HL-60 (cell line): ENCODE results near the gene ROR1.

Experiments
- DNase-seq, 2 experiments: peaks; one replicate each; pipeline ENCODE4 v3.0.0-alpha.2; 2010 to 2020; ENCODE audit warnings: low read depth in 1 of 2, low spot score in 1 of 2
- H3K27ac ChIP-seq: fragments of 250-450 bp; sonication (Bioruptor Pico); replicated peaks from 2 replicates; pipeline ENCODE4 v1.5.1; 2020; ENCODE audit warnings: mild to moderate bottlenecking, moderate library complexity
- H3K27me3 ChIP-seq: fragments of 250-450 bp; sonication (Bioruptor Pico); 2 replicates; pipeline ENCODE4 v1.5.1; 2021; ENCODE audit warnings: mild to moderate bottlenecking, moderate library complexity; ENCODE audit not compliant: insufficient read depth, poor library complexity, severe bottlenecking
- H3K4me3 ChIP-seq: replicated peaks from 2 replicates; pipeline ENCODE4 v1.5.1; 2011; ENCODE audit warnings: mild to moderate bottlenecking, control low read depth, low read length; ENCODE audit not compliant: insufficient read depth
- CTCF ChIP-seq: IDR thresholded peaks from one replicate; pipeline ENCODE4 v1.5.1; 2011; ENCODE audit warnings: low read length, control low read depth, inconsistent platforms; ENCODE audit not compliant: insufficient read depth
- GABPA ChIP-seq: IDR thresholded peaks from 2 replicates; pipeline ENCODE4 v1.6.1; 2012; ENCODE audit warnings: low read depth
- POLR2AphosphoS5 ChIP-seq: IDR thresholded peaks from 2 replicates; pipeline ENCODE4 v1.6.1; 2012; ENCODE audit warnings: low read depth
- REST ChIP-seq: IDR thresholded peaks from 2 replicates; pipeline ENCODE4 v1.6.1; 2012; ENCODE audit warnings: low read depth; ENCODE audit not compliant: insufficient replicate concordance
- SPI1 ChIP-seq: IDR thresholded peaks from 2 replicates; pipeline ENCODE4 v1.6.1; 2012; ENCODE audit warnings: low read depth, mild to moderate bottlenecking, borderline replicate concordance

Gene ROR1

GRCh38 chr1:64116537-64116936, 342.7 kb downstream of the ROR1 start:
- H3K27ac ChIP-seq = no peak overlapping the region
- H3K4me3 ChIP-seq = no peak overlapping the region
- DNase-seq = no peak
- TF ChIP-seq GABPA (no peak), REST (no peak), POLR2AphosphoS5 (no peak), CTCF (no peak), SPI1 (no peak)
- no peaks in the 10 kb centered on the region for H3K27me3 ChIP-seq

- Histone ChIP-seq H3K27ac (no peak overlapping the region), H3K4me3 (no peak overlapping the region), H3K27me3 (no peaks in the 10 kb centered on the region)
- no peak for DNase-seq
- no peak for TF ChIP-seq CTCF
- no peak for TF ChIP-seq POLR2AphosphoS5
- TF ChIP-seq REST = no peak
- no peak for TF ChIP-seq GABPA
- no peak for TF ChIP-seq SPI1
Observed at GRCh38 chr1:64117492-64117891, 343.7 kb downstream of the ROR1 start.

GRCh38 chr1:64121766-64122385, 348.1 kb downstream of the ROR1 start:
- H3K4me3 ChIP-seq = no peak overlapping the region
- H3K27ac ChIP-seq = no peak overlapping the region
- H3K27me3 ChIP-seq = no peaks in the 10 kb centered on the region
- no peak for DNase-seq
- no peak for TF ChIP-seq REST
